PFSK-1 (cell line): ENCODE measurements around the gene SIRT3.

Source experiments
- POLR2AphosphoS5 ChIP-seq: IDR thresholded peaks from 2 replicates; pipeline ENCODE4 v1.6.1; 2012; ENCODE audit warnings: low read depth, mild to moderate bottlenecking, control low read depth, low read length, moderate library complexity
- TAF1 ChIP-seq: IDR thresholded peaks from 2 replicates; pipeline ENCODE4 v1.6.1; 2012; ENCODE audit warnings: low read length, control low read depth, borderline replicate concordance; ENCODE audit not compliant: insufficient read depth

DNA sequence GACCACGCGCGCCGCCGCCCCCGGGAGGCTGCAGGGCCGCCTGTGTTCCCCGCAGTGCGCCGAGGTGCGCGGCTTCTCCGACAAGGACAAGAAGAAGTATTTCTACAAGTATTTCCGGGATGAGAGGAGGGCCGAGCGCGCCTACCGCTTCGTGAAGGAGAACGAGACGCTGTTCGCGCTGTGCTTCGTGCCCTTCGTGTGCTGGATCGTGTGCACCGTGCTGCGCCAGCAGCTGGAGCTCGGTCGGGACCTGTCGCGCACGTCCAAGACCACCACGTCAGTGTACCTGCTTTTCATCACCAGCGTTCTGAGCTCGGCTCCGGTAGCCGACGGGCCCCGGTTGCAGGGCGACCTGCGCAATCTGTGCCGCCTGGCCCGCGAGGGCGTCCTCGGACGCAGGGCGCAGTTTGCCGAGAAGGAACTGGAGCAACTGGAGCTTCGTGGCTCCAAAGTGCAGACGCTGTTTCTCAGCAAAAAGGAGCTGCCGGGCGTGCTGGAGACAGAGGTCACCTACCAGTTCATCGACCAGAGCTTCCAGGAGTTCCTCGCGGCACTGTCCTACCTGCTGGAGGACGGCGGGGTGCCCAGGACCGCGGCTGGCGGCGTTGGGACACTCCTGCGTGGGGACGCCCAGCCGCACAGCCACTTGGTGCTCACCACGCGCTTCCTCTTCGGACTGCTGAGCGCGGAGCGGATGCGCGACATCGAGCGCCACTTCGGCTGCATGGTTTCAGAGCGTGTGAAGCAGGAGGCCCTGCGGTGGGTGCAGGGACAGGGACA, 44.8 kb upstream of the SIRT3 start:
- TF ChIP-seq TAF1 (no peak), POLR2AphosphoS5 (no peak)
